GM18873 (cell line): Measurements from ENCODE around the gene DLG5.

Experiments used
- ATAC-seq: cut with Tn5 transposase; IDR thresholded peaks from one replicate; pipeline ENCODE4 v1.9.1; 2021; ENCODE audit warnings: mild to moderate bottlenecking, moderate library complexity, moderate number of reproducible peaks; ENCODE audit not compliant: unreplicated experiment, low FRiP score

Gene DLG5

DNA sequence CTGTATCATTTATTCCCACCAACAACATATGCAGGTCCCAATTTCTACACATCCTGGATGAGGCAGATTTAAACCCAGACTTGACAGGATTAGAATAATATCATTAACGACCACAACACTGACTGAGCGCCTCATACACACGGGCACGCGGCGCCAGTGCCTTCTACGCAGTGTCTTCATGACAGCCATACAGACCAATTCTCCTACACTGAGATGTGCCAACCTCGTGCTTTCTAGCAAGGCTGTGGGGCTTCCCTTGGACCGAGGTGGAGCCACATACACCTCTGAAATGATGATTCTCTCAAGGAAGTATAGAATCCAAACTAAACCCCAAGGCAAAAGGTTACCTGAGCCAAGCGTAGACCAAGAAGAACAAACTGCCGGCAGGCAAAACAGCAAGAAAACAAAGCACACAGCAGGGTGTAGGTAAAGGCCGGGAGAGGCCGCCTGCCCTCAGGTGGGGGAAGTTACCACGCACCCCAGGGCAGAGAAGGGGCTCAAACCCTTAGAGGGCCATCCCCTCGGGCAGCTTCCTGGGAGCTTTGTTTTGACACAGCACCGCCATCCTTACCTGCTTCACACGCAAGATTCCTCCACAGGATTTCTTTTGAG, 75.8 kb downstream of the DLG5 start:
- ATAC-seq, result no peak

DNA sequence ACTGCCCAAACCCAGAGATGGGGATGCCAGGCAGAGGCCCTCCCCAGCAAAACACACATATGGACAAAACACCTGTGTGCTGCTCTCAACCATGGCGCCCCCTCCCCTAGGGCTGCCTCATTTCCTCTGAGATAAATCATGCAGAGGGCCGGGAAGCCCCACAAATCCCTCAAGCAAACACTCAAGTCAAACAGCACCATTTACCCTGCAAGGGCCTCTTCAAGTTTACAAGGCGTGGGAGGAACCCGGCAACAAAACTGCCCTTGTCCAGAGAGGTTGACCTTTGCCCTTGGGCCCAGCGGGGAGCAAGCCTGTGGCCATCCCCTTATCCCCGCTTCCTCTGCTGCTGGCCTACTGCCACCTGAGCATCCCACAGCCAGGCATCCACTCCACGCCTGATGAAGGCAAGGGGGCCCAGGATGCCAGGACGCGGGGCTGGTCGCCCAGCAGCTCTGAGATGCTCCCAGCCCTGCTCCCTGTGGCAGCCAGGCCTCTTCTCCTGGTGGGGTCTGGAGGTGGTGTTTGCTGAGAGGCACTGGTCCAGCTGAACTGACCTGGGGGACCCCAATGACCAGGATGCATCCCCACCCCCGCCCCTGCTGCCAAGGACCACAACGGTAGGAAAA, 77.4 kb downstream of the DLG5 start:
- no peak for ATAC-seq

DNA sequence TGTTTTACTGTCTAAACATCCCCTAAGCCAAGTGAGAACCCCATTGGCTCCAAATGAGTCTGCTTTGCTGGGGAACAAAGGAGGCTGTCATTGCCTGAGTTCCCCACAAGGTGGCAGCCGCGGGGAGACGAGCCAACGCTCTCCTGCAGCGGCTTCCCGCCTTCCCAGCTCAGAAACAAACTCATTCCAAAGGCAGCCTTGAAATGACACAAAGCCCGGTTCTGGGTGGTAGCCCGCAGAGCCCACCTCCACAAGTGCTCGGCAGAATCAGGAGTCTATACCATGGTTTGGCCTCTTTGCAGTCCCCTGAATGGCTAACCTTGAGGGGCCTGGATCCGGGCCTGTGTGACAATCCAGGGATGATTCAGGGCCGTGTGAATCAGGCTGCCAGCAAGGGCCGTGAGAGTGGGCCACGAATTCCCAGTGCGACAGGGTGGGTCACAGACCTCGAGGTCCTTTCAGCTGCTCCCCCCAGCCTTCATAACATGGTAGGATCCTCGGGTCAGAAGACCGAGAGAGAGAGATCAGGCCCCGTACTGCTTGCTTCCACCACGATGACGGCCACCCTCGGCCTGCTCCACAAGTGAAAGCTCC, 79.7 kb downstream of the DLG5 start:
- ATAC-seq, result no peak

DNA sequence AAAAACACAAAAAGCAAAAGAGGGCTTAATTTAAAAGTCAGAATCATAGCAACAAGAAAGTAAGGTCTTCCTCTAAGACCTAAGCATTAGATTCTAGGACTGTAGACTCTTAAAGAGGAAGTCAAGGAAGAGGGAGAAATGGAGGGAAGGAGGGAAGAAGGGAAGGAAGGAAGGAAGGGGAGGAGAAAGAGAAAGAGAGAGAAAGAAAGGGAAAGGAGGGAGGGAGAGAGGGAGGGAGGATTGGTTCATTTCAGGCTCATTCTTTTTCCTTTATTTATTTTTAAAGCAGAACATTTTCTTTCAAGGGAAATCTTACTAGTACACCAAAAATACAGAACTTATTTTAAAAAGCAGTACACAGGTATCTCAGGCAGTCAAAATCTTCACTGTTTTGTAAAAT, 81.1 kb downstream of the DLG5 start:
- no peak for ATAC-seq

DNA sequence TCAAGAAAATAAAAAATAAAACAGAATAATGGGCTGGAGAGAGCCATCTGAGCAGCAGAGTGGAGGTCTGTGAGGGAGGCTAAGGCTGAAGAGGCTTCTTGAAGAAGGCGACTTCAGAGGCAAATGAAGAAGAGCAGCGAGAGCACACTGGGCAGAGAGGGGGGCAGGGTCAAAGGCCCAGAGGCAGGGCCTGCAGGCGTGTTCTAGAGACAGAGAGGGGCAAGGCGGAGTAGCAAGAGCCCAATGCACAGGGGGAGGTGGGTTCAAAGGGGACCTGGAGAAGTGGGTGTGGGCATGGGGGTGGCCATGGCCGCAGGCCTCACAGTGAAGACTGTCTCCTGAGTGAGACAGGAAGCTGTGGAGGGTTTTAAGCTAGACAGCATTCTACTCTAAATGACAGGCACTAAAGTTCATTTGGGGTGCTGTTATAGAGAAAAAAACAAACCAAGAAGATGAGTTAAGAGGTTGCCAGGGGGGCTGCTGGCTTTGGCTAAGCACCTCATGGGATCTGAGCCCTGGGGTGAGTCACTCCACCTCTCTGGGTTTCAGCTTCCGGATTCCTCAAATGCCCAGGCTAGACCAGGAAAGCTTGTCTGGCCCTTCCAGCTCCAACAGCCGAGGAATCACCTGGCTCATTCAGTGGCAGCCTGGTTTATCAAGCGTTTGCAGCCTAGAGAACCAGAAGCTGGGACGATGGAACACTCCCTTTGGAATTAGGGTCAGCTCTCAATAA, 81.7 kb downstream of the DLG5 start:
- ATAC-seq, result no peak

DNA sequence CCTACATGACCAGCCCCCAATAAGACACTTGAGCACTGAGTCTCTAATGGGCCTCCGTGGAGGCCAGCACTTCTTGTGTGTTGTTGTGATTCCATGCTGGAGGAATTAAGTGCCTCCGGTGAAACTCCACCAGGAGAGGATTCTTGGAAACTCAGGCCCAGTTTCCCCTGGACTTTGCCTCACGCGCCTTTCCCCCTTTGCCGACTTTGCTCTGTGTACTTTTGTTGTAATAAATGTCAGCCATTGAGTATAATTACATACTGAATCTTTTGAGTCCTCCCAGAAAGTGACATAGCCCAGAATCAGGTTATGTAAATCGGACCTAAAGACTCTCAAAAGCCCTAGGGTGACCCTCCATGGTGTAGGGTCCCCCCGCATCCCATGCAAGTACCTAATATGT, 82.4 kb downstream of the DLG5 start:
- no peak for ATAC-seq

DNA sequence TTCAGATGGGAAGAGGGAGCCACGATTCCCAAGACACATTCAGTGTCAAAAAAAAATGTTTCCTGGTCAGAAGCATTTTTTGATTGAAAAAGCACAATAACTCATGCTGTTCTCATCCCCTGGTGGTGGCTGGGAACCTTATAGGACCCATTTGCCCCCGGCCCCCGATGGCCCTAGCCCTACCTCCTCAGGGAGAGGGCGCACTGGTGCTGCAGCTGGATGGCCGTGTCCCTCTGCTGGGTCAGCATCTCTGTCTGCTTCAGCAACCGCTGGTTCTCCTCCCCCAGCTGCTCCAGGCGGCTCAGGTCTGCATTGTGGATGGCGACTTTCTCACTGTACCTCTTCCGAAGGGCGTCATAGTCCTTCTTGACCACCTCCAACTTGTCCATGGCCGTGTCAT, 83.3 kb downstream of the DLG5 start:
- ATAC-seq, result no peak

DNA sequence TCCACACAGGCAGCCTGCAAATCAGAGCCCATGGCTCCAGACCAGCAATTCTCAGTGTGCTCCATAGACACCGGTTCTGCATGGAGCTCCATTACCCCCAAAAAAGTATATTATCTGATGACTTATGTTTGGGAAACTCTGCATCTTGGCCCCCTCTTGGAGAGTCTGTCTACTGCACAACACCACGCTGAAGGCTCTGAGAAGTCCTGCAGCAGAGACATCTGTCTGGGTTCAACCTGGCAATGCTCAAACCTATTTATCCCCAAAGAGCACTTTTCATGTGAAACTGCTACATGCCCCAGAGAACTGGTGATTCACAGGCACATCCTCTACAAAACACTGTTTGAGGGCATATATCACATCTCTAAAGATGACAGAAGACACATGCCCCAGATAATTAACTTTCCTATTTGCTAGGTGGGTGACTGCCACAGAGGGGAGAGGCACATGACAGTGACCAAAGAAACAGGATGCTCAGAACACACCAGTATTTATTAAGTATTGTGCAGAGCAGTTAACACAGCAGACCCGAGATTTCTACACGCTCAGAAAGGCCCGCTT, 83.8 kb downstream of the DLG5 start:
- no peak for ATAC-seq

DNA sequence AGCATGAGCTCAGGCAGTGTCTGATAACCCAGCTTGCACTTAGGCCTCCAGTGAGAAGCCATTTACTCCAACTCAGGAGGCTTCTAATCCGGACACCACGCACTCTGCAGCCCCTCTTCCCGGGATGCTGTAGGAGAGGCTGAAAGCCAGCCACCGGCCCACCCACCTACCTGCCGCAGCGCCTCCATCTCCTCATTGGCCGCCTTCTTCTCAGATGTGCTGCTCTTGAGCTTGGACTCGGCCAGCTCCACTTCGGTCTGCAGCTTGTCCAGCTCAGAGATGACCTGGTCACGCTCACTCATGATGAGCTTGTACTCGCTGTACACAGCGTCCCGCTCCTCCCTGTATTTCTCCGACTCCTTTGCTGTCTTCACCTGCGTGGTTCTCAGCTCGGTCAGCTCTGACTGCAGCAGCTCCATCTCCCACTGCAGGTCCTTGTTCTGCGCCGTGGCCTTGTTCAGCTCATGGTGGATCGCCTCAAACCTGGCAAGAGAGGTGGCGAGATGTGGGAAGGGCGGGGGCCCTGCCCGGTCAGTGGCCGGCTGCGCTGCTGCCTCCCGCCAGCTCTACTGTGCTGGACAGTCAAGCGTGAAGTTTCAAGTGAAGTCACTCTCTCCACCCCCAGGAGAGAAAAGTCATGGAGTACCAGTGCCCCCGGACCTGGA, 84.7 kb downstream of the DLG5 start:
- no peak for ATAC-seq

DNA sequence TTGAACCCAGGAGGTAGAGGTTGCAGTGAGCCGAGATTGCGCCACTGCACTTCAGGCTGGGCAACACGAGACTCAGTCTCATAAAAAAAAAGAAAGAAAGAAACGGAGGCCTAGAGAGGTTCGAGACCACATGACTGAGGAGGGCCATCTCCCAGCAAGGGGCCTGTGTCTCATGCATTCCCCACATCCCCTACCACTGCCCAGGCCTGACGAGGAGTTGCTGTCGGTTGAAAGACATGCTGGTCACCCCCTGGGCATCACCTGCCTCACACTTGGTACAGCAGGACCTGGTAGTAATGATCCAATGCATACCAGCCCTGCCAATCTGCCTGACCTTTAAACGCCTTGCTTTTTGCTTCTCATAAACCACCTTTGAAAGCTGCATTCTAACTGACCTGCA, 85.9 kb downstream of the DLG5 start:
- no peak for ATAC-seq

DNA sequence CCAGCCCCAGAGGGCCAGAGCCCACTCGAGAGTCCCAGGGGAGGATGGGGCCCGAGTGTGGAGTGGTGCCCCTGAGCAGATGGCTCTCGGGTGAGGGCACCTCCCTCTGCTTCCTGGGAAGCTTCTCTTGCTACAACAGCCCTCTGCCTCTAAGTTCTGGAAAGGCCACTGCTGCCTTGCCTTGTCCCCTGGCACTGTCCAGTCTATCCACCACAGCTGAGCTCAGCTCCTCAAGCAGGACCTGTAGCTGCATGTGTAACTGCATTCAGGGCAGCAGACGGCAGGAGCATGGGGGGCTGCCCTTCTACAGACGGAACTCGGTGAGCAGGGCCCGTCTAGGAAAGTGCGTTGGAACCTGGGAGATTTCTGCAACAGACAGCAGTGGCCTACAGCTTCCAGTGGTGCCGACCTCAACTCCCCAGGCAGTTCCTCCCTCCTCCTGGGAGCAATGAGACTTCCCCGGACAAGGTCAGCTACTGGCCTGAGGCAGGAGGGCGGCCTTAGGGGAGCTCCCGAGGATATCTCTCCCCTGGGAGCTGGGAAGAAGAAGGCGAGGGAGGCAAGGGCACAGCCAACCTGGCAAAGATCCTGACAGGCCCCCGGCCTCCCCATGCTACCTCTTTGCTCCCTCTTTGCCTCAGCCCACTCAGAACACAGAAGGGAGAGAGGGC, 88.5 kb downstream of the DLG5 start:
- no peak for ATAC-seq

DNA sequence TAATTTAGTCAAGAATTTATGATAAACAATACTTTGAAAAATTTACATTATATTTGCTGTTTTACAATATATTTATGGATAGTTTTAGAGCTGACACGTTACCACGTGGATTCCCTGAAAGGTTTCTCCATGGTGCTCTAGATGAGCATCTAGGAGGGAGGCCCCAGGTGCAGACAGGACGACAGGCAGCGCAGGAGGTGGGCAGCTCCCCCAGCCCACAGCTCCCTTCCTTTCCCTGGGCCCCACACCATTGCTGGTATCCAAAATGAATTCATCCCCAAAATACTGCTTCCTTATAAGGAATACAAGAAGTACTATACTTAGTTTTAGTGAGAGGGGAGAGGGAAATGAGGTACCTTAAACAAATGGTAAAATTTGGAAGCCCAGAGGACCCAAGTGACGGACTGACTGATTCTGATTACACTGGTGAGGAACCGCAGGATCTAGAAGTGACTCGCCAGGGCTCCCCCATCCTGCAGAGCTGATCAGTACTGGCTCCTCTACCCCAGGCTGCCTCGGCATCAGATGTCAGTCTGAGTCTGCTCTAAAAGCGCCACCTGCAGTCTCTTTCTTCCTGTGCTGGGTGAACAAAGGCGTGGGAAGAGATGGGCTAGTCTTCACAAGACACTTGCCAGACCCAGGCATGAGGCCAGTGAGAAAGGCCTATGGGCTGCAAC, 89.2 kb downstream of the DLG5 start:
- peak; percentile 90 for ATAC-seq

DNA sequence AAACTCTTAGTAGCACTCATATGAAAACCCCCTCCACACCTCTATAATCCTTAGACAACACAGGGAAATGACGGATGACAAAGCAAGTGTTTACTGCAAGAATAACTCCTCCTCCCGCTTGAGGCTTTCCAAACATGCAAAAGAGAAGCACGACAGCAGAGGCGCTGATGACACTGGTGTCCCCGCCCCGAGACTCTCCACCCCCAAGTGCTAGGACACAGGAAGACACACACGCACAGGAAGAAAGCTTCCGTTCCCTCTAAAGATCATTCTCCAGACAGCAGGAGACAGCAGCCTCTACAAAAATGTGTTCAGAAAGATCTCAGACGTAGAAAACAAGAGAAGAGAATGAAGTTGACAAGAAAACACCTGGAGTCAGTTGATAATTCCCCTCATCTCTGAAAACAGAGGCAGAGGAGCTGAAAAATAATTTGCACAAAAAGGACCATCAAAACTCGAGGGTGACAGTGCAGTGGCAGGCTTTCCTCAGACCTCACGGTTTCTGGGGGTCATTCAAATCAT, 90.2 kb downstream of the DLG5 start:
- ATAC-seq, result no peak

DNA sequence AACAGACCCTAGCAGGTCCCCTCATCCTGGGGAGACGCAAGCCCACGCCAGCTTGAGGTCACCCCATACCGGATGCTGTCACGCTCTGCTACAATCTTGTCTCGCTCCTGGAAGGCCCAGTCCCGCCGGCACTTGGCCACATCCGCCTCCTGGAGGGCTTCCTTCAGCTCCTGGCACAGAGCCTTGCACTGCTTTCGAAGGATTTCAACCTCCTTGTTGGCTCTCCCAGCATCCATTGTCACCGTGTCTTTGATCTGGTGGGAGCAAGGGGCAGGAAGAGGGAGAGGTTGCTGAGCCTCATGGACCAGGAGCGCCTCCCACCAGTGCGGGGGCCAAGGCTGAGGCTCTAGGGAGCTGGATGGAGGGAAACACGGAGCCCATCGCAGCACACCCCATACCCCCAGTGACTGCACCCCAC, 90.9 kb downstream of the DLG5 start:
- ATAC-seq, result no peak

DNA sequence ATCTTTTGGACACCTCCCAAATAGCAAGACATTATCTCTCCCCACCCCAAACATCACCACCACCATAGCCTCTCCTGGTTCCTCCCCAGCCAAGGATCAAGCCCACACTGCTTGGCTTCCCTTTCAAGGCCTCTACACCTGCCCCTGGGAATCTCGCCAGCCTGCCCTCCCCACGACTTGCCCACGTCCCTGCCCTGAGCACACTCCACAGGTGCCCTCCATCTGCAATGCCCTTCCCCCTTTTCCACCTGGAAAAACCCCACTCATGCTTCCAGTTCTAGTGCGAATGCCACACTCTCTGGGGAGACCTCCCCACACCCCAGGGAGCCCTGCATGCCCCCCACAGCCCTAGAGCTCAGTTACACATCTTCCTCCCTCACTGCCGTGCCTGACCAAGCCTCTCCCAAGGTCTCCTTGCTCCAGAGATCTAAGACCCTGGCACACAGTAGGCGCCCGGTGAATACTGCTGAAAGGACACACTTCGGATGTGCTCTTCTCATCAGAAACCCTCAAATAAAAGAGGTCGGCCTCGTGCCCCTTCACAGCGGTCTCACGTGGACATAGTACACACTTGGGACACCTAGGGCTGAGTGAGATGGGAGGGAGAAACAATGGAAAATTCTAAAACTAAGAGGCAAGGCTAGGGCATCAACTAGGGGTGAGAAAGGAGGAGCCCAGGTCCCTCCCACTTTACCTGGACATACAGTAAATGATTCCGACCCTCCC, 91.4 kb downstream of the DLG5 start:
- no peak for ATAC-seq

DNA sequence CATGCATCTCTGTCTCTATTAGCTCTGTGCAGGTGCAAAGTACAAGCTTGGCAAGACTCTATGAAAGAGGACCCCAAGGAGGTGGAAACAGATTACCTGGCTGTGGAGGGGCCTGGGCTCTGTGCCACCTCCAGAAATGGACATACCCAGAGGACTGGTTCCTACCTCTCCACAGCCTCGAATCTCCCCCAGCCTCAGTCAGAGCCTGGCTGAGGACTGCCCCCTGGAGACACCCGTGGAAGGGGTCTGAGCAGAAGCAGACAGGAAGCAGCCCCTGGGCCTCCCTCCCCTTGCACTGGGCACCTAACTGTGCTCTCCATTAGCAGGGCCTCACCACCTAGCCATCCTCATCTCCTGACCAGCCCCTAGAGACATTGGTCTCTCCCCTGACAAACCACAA, 92.0 kb downstream of the DLG5 start:
- ATAC-seq, result no peak

DNA sequence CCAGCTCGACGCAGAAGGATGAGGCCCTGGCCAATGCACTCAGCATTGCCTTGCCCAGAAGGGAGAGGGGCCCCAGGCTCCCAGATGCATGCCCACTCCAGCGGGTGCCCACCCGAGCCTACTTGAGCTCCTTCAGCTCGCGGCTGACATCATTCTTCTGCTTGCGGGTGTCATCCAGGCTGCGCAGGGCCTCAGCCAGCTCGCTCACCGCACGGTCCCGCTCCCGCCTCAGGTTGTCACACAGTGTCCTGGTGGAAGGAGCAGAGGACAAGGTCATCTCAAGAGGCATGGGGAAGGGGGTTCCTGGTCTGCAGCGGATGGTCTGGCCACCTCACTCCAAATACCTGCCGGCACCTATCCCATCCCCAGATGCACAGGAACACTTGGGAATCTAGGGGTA, 92.8 kb downstream of the DLG5 start:
- no peak for ATAC-seq

DNA sequence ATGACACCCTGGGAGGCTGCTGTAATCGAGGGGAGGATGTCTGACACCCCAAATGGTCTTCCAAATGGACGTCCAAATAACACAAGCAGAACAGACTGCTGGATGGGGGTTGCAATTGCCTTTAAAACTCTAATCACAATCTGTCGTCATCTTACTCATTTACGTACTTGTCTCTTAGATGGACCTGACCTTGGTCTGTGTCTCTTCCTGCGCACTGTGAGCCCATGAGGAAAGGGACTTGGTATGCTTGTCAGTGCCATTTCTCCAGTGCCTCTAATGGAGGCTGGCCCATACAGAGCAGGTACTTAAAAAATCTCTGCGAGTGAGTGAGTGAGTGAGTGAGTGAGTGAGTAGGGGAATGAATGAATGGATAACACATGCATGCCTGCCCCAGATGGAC, 93.3 kb downstream of the DLG5 start:
- ATAC-seq, result no peak

DNA sequence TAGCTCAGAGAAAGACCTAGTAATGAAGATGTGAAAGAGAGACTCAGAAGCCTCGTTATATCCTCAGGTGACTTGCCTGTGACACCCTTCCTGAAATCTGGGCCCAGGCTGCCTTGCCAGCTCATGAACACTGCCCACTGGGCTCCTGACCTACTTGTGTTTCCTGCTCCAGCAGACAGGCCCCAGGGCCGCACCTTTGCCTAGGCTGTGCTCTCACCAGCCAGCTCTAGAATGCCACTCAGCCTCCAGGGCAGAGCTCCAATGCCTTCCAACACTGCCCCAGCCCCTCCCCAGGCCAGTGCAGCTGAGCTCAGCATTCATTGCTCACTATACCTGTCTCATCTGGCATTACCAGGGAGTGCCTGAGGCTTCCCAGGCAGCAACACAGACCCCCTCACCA, 94.3 kb downstream of the DLG5 start:
- ATAC-seq, result no peak
